ENCODE measurements around the gene PLEKHA8. TPM values are rescaled to one million over a fixed set of nuclear protein-coding genes. Genes with fewer than 3 reads are reported as not detected.

Gene PLEKHA8
- total RNA-seq, 1 donor from 2014 or later, result 19.5 TPM

- Mint-ChIP-seq H3K9me3 (ENCODE audit: unreplicated experiment) (no peaks in the 10 kb centered on the region), H3K27me3 (ENCODE audit: unreplicated experiment) (no peaks in the 10 kb centered on the region), H3K36me3 (ENCODE audit: unreplicated experiment) (peaks cover 39% of the 10 kb centered on the region), H3K4me3 (ENCODE audit: unreplicated experiment) (no peak overlapping the region), H3K4me1 (ENCODE audit: unreplicated experiment) (peaks cover 11% of the 10 kb centered on the region), H3K27ac (ENCODE audit: unreplicated experiment) (no peak overlapping the region)
- TF ChIP-seq CTCF (IDR thresholded peaks at IDR 0.05), result no peak
- DNase-seq (ENCODE audit: extremely low spot score, unreplicated experiment), result no peak
Observed at GRCh38 chr7:30076411-30076810, 48.2 kb downstream of the PLEKHA8 start.

DNA sequence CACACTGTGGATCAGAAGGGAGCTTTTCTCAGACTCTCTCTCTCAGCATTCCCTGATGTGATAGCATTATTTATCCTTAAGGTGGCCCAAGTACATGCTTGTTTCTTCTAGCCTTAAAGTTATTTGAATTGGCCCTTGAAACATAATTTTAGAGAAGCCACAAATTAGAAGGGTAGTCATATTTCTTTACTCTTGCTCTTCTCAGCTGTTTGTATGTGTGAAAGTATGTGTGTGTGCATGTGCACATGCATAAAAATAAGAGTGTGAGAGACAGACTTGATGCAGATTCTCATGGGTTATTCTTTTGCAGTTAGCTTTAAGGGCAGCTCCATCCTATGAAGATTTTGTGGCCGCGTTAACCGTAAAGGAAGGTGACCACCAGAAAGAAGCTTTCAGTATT, 50.1 kb downstream of the PLEKHA8 start:
- H3K27me3 Mint-ChIP-seq (ENCODE audit: unreplicated experiment), result no peaks in the 10 kb centered on the region
- H3K27ac Mint-ChIP-seq (ENCODE audit: unreplicated experiment), result no peak overlapping the region
- DNase-seq (ENCODE audit: extremely low spot score, unreplicated experiment), result no peak
- no peaks in the 10 kb centered on the region for H3K9me3 Mint-ChIP-seq (ENCODE audit: unreplicated experiment)
- peaks cover 36% of the 10 kb centered on the region for H3K36me3 Mint-ChIP-seq (ENCODE audit: unreplicated experiment)
- H3K4me1 Mint-ChIP-seq (ENCODE audit: unreplicated experiment), result peaks cover under 1% of the 10 kb centered on the region
- no peak for TF ChIP-seq CTCF (IDR thresholded peaks at IDR 0.05)
- no peak overlapping the region for H3K4me3 Mint-ChIP-seq (ENCODE audit: unreplicated experiment)

- DNase-seq (ENCODE audit: extremely low spot score, unreplicated experiment), result no peak
- no peak overlapping the region for H3K4me3 Mint-ChIP-seq (ENCODE audit: unreplicated experiment)
- H3K4me1 Mint-ChIP-seq (ENCODE audit: unreplicated experiment), result no peaks in the 10 kb centered on the region
- no peaks in the 10 kb centered on the region for H3K27me3 Mint-ChIP-seq (ENCODE audit: unreplicated experiment)
- peaks cover 36% of the 10 kb centered on the region for H3K36me3 Mint-ChIP-seq (ENCODE audit: unreplicated experiment)
- H3K9me3 Mint-ChIP-seq (ENCODE audit: unreplicated experiment), result no peaks in the 10 kb centered on the region
- no peak overlapping the region for H3K27ac Mint-ChIP-seq (ENCODE audit: unreplicated experiment)
- no peak for TF ChIP-seq CTCF (IDR thresholded peaks at IDR 0.05)
Observed at GRCh38 chr7:30079880-30080279, 51.7 kb downstream of the PLEKHA8 start.

DNA sequence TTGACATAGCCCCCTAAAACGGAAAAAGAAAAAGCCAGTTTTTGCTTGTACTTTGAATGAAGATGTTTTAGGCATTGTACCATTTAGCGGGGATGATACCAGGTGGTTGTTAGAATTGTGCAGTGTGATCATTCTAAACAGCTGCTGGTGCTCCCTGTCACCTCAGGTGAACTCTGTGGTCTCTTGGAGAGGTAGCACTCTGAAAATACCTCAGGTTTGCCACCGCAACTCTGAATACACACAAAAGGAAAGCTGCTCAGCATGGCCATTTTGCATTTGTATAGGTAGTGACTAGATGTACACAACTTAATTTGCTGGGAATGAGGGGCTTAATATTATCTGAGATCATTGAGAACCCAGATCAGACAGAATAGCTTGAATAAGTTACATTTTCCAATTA, 52.6 kb downstream of the PLEKHA8 start:
- H3K36me3 Mint-ChIP-seq (ENCODE audit: unreplicated experiment), result peaks cover 36% of the 10 kb centered on the region

GRCh38 chr7:30082686-30083085, 54.5 kb downstream of the PLEKHA8 start:
- no peak for TF ChIP-seq CTCF (IDR thresholded peaks at IDR 0.05)
- Mint-ChIP-seq H3K27ac (ENCODE audit: unreplicated experiment) (no peak overlapping the region), H3K4me3 (ENCODE audit: unreplicated experiment) (no peak overlapping the region), H3K36me3 (ENCODE audit: unreplicated experiment) (peaks cover 38% of the 10 kb centered on the region), H3K4me1 (ENCODE audit: unreplicated experiment) (no peaks in the 10 kb centered on the region), H3K27me3 (ENCODE audit: unreplicated experiment) (no peaks in the 10 kb centered on the region), H3K9me3 (ENCODE audit: unreplicated experiment) (no peaks in the 10 kb centered on the region)
- DNase-seq (ENCODE audit: extremely low spot score, unreplicated experiment), result no peak

More for the DNA sequence above, 52.6 kb downstream of the PLEKHA8 start:
- no peaks in the 10 kb centered on the region for H3K27me3 Mint-ChIP-seq (ENCODE audit: unreplicated experiment)
- DNase-seq (ENCODE audit: extremely low spot score, unreplicated experiment), result no peak
- H3K4me1 Mint-ChIP-seq (ENCODE audit: unreplicated experiment), result no peaks in the 10 kb centered on the region
- TF ChIP-seq CTCF (IDR thresholded peaks at IDR 0.05), result no peak
- H3K9me3 Mint-ChIP-seq (ENCODE audit: unreplicated experiment), result no peaks in the 10 kb centered on the region
- H3K27ac Mint-ChIP-seq (ENCODE audit: unreplicated experiment), result no peak overlapping the region
- no peak overlapping the region for H3K4me3 Mint-ChIP-seq (ENCODE audit: unreplicated experiment)

Measured in osteocyte (in vitro differentiated cells).